ENCODE measurements around the gene SGO2. TPM values are rescaled to one million over a fixed set of nuclear protein-coding genes. Genes with fewer than 3 reads are reported as not detected.

SGO2 gene
- total RNA-seq, 1 experiment from 2014 or later, result 14.2 TPM

GRCh38 chr2:200585730-200586643 is 60.0 kb downstream of the SGO2 start, which contains the start of gene AOX1:
TSS of gene AOX1 (plus strand) at chr2:200586014. CDS start at chr2:200586109, 95 bp downstream.
- peaks cover 7% of the 10 kb centered on the region for H3K36me3 Mint-ChIP-seq (ENCODE audit: insufficient read depth, unreplicated experiment)
- H3K27ac Mint-ChIP-seq (ENCODE audit: low read depth, unreplicated experiment), result no peak within 1 kb of the TSS

GRCh38 chr2:200586644-200586975 is 60.6 kb downstream of the SGO2 start:
- Mint-ChIP-seq H3K27me3 (ENCODE audit: insufficient read depth, unreplicated experiment) (no peaks in the 10 kb centered on the region), H3K27ac (ENCODE audit: low read depth, unreplicated experiment) (no peak overlapping the region), H3K4me3 (ENCODE audit: unreplicated experiment) (no peak overlapping the region), H3K4me1 (ENCODE audit: insufficient read depth, unreplicated experiment) (peaks cover 11% of the 10 kb centered on the region), H3K9me3 (ENCODE audit: unreplicated experiment) (no peaks in the 10 kb centered on the region), H3K36me3 (ENCODE audit: insufficient read depth, unreplicated experiment) (peaks cover 7% of the 10 kb centered on the region)
- DNase-seq (ENCODE audit: unreplicated experiment), result no peak
- POLR2A ChIA-PET, result interaction anchor here (1.0 kb wide), 1 partner anchor 31 kb away, joined by 4 read pairs; no protein-coding TSS in a partner anchor
- intact Hi-C loops (cut with micrococcal nuclease), result no loop called here
- CTCF ChIA-PET, result interaction anchor here (0.6 to 6.9 kb wide), 2 partner anchors 115 to 644 kb away, joined by 6 to 43 read pairs; no protein-coding TSS in a partner anchor
- no peak for TF ChIP-seq CTCF (IDR thresholded peaks at IDR 0.05; ENCODE audit: unreplicated experiment)
- BruUV-seq (replicated peaks), result no TSS peak

More at GRCh38 chr2:200585730-200586643, 60.0 kb downstream of the SGO2 start, which contains the start of gene AOX1:
- Mint-ChIP-seq H3K4me1 (ENCODE audit: insufficient read depth, unreplicated experiment) (peaks cover 11% of the 10 kb centered on the region), H3K4me3 (ENCODE audit: unreplicated experiment) (no peak within 1 kb of the TSS), H3K27me3 (ENCODE audit: insufficient read depth, unreplicated experiment) (no peaks in the 10 kb centered on the region), H3K9me3 (ENCODE audit: unreplicated experiment) (no peaks in the 10 kb centered on the region)
- ChIA-PET CTCF (interaction anchor here (0.6 to 6.9 kb wide), 3 partner anchors 14 to 644 kb away, joined by 5 to 43 read pairs (median 6); no protein-coding TSS in a partner anchor), POLR2A (interaction anchor here (1.0 kb wide), 1 partner anchor 32 kb away, joined by 4 read pairs; no protein-coding TSS in a partner anchor)
- intact Hi-C loops (cut with micrococcal nuclease), result no loop called here
- no peak for TF ChIP-seq CTCF (IDR thresholded peaks at IDR 0.05; ENCODE audit: unreplicated experiment)
- no peak for DNase-seq (ENCODE audit: unreplicated experiment)
- no TSS peak for BruUV-seq (replicated peaks)

GRCh38 chr2:200587007-200587616 is 61.1 kb downstream of the SGO2 start:
- Mint-ChIP-seq H3K36me3 (ENCODE audit: insufficient read depth, unreplicated experiment) (peaks cover 7% of the 10 kb centered on the region), H3K27ac (ENCODE audit: low read depth, unreplicated experiment) (no peak overlapping the region), H3K4me3 (ENCODE audit: unreplicated experiment) (no peak overlapping the region), H3K4me1 (ENCODE audit: insufficient read depth, unreplicated experiment) (peaks cover 11% of the 10 kb centered on the region), H3K9me3 (ENCODE audit: unreplicated experiment) (no peaks in the 10 kb centered on the region), H3K27me3 (ENCODE audit: insufficient read depth, unreplicated experiment) (no peaks in the 10 kb centered on the region)
- POLR2A ChIA-PET, result interaction anchor here (0.5 to 1.0 kb wide), 2 partner anchors 31 to 133 kb away, joined by 3 to 4 read pairs; no protein-coding TSS in a partner anchor
- no peak for DNase-seq (ENCODE audit: unreplicated experiment)
- no TSS peak for BruUV-seq (replicated peaks)
- intact Hi-C loops (cut with micrococcal nuclease), result no loop called here
- no peak for TF ChIP-seq CTCF (IDR thresholded peaks at IDR 0.05; ENCODE audit: unreplicated experiment)
- CTCF ChIA-PET, result interaction anchor here (0.6 to 6.9 kb wide), 5 partner anchors 9 to 645 kb away, joined by 3 to 43 read pairs (median 3); no protein-coding TSS in a partner anchor
